ENCODE data around the gene FAM174B.

The FAM174B gene

DNA sequence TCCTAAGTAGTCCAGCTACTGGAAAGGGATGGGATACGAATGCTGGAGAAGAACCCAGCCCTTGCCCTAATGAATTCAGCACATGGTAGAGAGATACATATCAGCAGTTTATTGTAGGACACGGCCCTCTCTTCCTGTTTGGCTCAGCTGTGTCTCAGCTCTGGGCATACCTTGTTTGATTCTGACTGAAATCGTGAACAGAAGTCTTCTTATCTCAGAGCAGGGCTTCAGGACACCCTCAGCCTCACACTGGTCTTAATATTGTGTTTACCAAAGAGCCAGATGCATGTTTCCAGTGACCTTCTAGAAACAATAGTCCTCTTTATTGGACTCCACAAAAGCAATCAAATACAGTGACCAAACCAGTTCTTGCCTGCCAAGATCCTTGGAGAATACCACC lies 54.7 kb downstream of the FAM174B start:
- DNase-seq (ENCODE audit: low spot score): peak; percentile 48

DNA sequence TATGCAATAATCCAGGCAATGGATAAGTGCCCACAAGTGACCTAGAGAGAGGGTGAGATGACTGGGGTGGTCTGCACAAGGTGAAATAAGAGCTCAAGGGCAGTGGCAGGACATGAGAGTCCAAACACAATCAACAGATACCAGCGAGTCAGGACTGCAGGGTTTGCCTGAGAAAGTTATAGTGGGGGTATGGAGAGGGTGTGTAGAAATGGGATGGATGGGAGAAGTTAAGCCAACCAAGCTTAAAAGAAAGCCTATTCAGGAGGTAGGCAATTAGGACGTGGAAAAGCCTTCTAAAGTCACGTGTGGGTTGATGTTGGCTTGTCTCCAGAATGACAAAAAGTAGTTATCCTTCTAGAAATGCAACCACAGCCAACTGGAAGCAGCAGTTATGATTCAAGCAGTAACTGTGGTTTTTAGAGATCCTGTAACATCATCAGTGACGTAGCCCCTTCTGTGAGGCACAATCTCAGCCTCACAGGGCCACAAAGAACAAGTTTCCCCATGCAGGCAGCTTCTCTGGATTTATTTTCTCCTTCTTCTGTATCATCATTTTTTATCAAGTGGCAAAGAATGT lies 56.1 kb downstream of the FAM174B start:
- DNase-seq (ENCODE audit: low spot score): no peak

DNA sequence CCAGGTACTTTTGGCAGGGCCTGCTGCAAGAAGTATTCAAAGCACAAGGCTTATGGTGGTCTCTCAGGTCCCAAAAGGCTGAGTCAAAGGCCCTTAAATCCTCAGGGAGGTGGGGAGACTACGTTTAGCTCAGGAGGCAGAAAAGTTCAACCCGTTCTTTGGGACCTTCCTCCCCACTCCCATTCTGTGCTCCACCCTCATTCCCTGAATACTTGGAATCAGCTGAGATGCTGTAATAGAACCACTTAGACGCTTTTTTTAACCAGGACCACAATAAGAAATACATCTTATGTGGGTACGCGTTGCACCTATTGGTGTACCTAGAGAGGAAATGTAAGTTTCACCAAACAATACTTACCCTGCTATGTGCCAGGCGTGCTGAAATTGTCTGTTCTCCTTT lies 58.0 kb downstream of the FAM174B start:
- no peak for DNase-seq (ENCODE audit: low spot score)

GRCh38 chr15:92596623-92597022 lies 59.0 kb downstream of the FAM174B start:
- DNase-seq (ENCODE audit: low spot score): no peak

- DNase-seq (ENCODE audit: low spot score): no peak
Observed at GRCh38 chr15:92595506-92596381, 59.8 kb downstream of the FAM174B start.

GRCh38 chr15:92591275-92591674 lies 64.3 kb downstream of the FAM174B start:
- DNase-seq (ENCODE audit: low spot score): no peak

DNA sequence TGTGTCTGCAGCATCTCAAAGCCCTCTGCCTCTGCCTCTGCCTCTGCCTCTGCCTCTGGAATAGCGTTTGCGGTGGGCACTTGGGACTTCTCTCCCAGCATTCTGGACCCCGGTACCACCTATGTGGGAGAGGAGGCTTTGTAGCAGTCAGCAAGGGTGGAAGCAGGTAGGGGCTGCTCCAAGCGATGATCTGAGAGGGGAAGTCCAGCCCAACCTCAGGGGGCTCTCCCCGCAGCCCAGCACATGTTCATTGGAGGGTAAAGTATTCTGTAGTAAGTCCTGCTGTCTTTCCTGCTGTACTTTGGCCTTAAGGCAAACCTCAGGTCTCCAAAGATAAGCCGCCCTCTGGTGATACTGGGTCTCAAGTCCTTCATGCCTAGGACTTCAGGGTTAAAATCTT lies 68.6 kb downstream of the FAM174B start:
- DNase-seq (ENCODE audit: low spot score): no peak

- no peak for DNase-seq (ENCODE audit: low spot score)
Observed at GRCh38 chr15:92586383-92586942, 69.1 kb downstream of the FAM174B start.

DNA sequence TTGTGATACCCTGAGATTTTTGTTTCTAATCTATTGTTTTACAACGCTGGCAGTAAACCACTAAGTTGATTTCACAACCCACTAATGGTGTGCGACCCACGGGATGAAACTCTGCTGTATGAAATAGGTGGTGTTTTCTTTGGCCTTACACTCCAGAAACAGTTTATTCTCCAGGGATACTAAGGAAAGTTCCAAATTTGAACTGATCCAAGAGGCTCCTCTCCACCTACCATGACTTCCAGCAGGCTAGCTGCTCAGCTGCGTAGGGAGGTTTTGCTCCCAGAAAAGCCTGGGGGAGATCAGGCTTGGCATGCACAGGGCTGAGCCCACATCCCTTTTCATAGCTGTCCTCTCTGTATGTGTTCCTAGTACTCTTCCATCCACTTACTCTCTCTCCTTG lies 71.5 kb downstream of the FAM174B start:
- no peak for DNase-seq (ENCODE audit: low spot score)

DNA sequence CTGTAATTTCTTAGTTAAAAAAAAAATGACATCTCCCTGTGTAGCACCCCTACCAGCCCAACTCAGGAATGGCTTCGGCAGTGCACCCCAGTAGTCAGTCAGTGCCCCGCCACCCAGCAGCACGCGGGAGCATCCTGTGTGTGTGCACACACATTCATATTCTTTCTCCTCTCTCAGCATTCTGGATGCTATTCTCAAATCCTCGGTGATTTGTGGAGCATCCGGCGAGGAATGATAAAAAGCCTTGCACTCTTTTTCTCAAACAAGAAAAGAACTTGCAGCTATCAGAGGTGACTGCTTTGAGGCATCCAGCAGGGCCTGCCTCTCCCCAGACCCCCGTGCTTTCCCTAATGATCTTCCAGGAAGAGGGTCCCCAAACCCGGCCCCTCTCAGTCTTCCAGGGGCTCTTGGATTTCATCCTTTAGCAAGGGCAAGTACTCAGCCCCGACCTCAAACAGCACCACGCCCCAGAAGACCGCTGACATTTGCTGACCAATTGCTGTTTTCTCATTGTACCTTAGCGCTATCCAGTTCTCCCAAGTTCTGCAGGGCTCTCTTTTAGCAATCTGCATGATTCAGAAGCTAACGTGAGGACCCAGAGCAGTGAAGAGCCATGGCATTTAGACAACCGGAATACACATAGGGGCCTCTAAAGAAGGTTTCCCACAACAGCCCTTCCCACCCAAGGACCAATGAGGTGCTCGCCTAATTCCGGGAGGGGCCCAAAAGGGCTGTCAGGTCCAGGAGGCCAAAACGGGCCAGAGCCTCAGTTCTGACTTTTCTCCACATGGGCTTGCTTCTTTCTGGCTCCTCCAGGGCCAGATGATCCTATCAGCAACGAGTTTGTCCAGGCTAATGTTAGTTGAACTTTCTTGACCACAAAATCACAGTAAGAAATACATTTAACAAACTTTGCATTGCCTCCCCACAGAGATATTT lies 72.2 kb downstream of the FAM174B start:
- no peak for DNase-seq (ENCODE audit: low spot score)

- no peak for DNase-seq (ENCODE audit: low spot score)
Observed at GRCh38 chr15:92582206-92582605, 73.4 kb downstream of the FAM174B start.

DNA sequence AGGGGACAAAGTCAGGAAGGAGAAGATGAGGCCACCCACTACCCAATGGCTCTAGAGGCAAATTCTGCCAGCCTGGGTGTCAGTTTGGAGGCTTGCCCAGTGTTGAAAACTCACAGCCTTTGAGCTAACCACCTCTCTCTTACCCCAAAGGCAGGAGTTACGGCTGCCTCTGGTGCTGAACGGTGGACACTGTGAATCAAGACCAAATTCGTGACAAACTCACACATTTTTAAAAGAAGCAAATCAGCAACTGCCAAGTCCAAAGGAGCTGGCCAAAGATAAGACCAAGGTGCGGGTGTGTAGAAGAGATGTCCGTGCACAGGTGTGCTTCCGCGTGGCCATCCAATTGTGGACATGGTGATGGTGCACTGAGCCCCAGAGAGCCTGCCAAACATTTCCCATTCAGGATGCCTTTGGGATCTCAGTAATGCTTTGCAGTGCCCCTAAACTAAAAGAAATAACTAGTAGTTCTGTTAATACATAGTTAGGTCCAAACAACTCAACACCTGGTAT lies 74.6 kb downstream of the FAM174B start:
- no peak for DNase-seq (ENCODE audit: low spot score)

- DNase-seq (ENCODE audit: low spot score): no peak
Observed at GRCh38 chr15:92580521-92580920, 75.1 kb downstream of the FAM174B start.

DNA sequence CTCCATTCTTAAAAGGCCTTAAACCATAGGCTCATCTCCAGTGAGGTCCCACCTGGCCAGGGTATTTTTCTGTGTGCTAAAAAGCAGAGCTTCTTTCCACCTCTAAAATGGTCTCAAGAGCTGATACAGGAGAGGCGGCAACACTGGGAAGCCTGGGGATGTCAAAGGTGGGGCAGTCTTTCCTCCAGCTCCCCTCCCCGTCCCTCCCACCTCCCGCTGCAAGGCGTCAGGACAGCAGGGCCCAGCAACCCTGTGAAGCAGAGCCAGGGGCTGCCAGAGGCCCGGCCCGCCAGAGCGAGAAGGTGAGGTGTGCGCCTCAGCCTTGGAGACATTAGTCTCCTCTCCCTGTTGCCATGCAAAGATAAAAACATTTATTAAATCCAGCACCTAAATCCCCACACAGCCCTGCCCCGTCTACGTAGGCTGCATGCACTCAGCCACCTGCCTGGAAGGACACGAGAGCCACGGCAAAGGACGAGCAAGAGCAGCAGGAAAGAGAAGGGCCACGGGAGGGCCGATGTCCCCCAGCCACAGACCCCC lies 75.6 kb downstream of the FAM174B start:
- DNase-seq (ENCODE audit: low spot score): no peak

DNA sequence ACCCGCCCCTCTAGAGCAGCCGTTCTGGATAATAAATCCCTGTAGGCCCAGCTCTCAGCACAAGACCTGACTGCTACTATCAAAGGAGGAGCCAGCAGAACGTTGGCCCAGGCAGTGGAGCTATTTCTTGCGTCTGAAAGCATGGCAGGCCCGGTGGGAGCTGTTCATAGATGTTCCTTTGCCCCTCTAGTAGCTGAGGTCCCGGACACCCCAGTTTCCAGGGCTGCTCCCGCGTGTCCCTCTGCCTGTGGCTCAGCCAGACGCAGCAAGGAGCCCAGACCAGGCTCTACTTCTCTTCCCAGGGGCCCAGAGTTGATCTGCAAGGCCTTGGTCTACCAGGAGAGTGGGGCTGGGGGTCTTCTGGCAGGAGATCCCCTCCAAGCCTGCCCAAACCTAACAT lies 76.1 kb downstream of the FAM174B start:
- DNase-seq (ENCODE audit: low spot score): no peak

DNA sequence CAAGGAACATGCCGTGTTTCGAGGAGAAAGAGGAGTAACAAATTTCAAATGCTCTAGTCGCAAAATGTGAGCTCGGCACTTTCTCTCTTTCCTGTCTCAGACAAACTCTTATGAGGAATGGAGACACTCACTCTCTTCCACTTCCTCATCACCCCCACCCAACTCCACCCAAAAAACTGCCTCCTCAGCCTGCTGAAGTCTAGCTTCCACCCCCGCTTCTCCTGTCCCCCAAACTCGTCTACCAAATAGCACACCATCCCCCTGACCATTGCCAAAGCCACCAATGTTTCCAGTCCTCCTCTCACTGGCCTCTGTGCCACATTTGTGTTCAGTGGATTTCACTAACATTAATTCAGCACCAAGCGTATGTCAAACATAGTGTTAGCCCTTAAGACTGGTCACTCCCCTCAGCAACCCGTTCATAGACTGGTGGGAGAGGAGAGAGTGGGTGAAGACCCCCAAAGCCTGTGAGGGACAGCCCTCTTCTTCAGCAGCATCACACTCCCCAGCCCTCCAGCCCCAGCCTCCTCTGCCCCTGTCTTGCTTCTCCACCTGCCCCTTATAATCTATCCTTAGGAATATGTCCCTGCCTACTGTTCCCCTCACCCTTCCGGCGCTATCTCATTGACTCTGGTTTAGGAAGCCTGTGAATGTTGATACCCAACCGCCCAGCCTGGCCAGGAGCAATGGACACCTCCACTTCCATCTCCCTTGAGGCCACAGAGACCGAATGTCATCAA lies 77.3 kb downstream of the FAM174B start:
- DNase-seq (ENCODE audit: low spot score): no peak

- no peak for DNase-seq (ENCODE audit: low spot score)
Observed at GRCh38 chr15:92576597-92577200, 78.9 kb downstream of the FAM174B start.

DNA sequence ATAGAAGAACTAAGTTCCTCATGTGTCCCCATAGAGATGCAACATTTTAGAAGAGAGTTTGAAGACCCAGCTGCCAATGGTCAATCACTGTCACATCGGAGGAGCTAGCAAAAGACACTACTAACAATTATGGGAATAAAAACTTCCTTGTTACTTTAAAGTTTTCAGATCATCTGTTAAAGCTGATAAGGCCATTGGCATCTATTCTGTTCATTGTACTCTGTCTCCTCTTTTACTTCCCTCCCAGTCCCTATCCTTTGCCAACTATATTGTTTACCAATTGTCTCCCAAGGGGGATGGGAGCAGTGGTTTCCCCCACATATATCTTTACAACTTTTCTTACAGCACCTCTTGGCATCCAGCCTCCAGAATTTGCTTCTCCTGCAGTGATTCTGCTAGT lies 81.0 kb downstream of the FAM174B start:
- DNase-seq (ENCODE audit: low spot score): no peak

- no peak for DNase-seq (ENCODE audit: low spot score)
Observed at GRCh38 chr15:92574161-92574560, 81.4 kb downstream of the FAM174B start.

DNA sequence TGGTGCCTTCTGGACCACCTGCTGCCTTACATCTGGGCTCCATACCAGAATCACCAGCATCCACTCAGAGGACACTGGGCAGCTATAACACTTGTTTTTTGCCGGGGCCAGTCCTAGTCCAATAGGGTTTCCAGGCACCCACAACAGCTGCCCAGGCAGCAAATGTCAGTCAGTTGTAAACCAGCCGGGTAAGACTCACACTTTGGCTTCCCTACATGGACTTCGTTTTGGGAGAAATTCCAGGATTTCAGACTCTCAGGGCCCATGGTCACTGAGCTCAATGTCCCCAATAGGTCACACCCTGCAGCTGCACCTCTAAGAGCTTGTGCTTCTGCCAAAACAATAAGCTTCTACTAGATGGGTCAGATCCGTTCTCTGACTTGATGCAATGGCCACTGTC lies 83.8 kb downstream of the FAM174B start:
- DNase-seq (ENCODE audit: low spot score): no peak

DNA sequence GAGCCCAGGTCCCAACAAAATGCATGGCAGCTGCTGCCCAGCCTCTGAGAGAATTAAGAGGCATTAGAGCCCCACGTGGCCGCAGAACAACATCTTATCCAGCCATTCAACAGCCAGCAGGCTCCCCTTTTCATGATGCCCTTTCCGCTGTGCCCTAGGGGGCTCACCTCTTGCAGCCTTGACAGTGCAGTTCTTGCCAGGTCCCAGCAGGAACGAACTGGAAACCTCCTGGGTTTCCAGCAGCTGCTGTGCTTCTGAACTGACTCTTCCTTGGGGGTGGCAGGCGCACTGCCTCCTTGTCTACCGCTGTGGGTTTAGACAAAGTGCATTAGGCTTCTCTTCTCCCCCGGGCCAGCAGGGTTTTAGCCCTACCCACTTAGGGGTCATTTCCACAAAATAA lies 85.2 kb downstream of the FAM174B start:
- DNase-seq (ENCODE audit: low spot score): no peak
